Measurements from ENCODE around the gene CGB2.
"Not testable (repeated sequence)": the region's sequence is repeated elsewhere in the genome, so short reads cannot be mapped to it uniquely, and the experiment has no call there.

DNA sequence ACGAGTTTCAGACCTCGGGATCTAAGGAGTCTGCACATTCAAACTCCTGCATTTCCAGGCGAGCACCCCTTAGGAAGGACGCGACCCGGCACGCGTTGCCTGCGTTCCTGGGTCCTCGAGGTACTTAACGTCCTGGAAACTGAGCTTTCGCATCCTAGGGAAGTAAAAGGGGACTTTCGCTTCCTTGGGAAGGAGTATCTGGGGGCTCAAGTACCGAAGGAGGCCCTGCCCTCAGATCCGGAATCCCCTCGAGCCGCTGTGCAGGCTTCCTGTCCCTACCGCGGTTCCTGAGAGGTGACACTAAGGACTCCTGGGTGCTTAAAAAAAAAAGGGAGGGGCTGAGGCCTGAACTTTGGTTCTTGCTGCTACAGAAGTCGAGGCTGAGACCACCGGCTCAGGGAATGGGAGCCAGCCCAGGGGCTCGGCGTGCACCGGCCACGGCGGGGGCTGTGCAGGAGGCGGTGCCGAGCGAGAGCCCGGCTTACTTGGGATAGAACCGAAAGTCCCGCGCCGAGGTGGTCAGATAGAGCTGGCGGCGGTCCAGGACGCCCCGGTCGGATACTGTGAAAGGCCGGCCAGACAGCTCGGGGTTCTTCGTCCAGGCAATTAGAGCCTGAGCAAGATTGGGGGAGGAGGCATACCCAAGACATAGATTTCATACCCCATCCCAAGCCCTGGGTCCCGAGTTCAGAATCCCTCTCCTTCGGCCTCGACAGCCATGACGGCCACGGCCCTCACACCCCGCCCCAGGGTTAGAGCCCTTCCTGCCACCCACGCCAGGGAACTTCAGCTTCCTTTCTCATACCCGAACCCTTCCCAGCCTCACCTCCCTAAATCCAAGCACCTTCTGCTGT is 13.1 kb upstream of the CGB2 start:
- not testable (repeated sequence) for TF ChIP-seq POLR2AphosphoS5, POLR2A (IDR thresholded peaks at IDR 0.05)

Data from upper lobe of left lung (tissue), 4 donors.